Middle frontal gyrus (tissue), 1 donor: Measurements from ENCODE around the gene CDC6.

Experiments used
- DNase-seq: peaks from one replicate; pipeline ENCODE4 v3.0.0-alpha.2; 2015; ENCODE audit warnings: low spot score; ENCODE audit errors: extremely low spot score

The CDC6 gene

DNA sequence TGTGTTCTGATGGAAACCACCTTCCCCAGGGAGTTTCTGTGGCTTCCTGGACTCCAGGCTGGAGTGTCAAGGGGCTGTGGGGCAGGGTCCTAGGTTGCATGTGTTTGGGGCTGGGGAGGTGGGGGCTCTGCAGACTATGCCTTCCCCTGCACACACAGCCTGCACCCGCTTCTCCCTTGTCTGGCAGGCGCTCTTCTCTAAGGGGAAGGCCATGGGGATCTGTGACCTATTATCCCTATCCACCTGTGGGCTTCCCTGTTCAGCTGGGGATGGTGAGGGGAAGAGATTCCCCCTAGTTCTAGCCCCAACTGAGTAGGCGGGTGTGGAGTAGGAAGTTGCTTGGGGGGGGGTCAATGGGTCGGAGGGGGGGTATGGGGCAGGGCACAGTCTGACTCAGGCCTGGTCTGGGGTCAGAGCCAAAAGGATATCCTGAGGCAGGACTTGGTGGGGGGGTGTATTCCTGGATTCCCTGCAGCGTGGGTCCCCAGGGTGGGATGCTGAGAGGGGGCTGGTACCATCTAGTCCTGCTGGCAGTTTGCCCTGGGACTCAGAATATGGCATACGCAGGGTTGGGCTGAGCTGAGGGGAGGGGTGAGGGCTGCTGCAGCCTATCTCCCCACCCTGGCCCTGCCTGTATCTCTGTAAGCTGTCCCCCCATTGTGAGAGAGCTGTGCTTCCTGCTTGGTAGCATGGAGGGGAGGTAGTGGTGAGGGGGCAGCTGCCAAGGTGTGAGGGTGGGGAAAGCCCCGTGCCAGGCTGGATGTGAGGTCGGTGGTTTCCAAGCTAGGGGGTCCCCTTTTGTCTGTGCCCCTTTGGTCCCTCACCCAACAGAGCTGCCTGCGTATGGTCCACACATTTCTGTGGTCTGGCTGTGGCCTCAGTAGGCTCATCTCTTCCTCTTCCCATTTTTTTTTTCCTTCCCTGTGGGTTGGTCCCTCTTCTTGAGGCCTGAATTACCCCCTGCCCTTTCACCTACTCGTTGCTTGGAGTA lies 36.0 kb downstream of the CDC6 start:
- DNase-seq: no peak

DNA sequence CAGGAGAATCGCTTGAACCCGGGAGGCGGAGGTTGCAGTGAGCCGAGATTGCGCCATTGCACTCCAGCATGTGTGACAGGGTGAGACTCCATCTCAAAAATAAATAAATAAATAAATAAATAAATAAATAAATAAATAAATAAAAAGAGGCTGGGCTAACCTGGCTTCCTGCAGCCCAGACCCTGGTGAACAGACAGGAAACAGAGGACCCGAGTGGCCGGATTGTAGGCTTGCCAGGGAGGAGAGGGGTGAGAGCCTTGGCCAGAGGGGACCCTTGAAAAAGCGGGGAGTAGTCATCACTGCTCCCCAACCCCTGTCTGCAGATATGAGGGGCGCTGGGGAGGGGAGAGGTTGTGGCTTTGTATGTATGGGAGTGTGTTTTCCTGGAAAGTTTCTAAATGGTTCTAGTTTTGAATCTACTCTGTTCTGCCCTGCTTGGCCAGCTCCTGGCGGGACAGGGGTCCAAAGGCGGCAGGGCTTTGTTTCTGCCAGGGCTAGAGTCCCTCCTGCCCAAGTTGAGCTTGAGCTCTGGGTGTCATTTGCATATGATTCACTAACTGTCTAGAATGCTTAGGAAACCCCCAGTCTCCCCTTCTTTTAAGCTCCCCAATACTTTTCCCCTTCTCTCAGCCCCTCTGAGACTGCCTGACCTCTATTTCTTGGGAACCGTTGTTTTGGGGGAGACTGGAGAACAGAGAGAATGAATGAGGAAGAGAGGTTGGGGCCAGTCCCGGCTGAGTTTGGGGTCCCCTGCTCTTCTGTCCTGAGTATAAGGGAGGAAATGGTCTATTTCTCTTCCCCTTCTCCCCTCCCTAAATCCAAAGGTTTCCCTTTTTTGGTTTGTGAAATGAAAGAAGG lies 37.7 kb downstream of the CDC6 start:
- DNase-seq: no peak

DNA sequence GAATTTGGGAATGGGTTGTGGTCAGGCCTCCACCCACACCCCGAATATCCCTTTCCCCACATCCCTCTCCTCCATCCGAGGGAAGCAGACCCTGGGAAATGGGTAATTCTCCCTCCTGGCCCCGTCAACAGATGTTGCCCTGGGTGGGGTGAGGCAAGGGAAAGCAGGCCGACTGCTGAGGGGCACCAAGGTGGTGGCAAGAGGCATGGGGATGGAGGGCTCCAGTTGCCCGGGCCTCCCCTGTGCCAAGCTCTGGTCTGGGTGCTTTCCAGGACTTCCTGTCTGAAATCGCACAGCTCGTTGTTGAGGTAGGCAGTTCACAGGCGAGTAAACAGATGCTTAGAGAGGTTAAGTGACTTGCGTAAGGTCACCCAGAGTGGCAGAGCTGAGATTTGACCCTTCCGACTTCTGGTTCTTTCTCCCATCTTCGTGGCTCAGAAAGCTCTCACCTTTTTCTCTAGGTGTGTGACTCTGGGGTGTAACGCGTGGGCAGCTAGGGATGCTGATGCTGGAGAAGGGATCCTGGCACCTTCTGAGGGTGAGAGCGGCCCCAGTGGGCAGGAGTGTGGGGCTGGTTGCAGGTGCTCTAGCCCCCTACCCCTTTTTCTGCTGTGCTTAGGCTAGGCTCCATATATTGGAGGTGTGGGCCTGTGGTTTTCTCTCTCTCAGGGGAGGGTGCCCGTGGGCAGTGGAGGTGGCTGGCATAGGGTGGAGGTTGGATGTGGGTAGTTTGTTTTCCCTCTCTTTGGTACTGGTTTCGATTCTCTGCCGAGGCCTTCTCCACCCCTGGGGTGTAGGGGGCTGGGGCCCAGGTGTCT lies 38.5 kb downstream of the CDC6 start:
- DNase-seq: no peak

DNA sequence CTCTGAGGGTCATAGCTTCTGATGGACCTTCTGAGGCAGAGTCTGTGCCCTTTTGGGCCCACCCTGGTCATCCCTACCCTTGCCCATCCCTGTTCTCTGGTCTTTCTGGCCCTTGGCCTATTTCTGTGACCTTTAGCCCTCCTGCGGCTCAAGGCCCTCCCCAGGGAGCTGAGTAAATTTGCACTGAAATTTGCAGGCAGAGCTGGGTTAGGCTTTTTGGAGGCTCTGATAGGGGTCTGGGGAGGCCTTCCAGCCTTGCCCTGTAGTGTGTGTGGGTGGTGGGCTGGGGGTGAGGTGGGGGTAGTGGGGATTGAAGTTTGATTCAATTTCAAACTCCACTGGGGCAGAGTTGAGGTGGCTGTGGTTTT lies 39.1 kb downstream of the CDC6 start:
- DNase-seq: no peak

DNA sequence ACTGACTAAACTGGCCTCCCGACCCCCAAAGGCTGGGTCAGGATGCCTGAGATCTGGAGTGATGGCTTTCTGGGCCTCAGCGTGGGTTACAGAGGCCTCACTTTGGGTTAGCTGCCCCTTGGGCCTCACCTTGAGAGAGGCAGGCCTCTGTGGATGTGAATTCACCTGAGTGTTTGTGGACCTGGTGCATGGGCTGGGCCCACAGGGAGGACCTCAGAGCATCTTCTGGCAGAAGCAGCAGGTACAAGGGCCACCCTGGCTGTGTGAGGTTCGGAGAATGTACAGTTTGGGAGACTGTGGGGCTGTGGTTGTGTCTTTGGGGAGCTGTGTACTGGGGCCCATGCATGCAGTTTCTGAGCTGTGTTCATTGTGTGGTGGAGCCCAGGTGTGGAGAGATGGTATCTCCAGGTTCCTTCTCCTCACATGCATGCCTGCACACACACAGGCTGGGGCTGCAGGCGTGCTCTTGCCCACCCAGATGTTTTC lies 39.6 kb downstream of the CDC6 start:
- no peak for DNase-seq

DNA sequence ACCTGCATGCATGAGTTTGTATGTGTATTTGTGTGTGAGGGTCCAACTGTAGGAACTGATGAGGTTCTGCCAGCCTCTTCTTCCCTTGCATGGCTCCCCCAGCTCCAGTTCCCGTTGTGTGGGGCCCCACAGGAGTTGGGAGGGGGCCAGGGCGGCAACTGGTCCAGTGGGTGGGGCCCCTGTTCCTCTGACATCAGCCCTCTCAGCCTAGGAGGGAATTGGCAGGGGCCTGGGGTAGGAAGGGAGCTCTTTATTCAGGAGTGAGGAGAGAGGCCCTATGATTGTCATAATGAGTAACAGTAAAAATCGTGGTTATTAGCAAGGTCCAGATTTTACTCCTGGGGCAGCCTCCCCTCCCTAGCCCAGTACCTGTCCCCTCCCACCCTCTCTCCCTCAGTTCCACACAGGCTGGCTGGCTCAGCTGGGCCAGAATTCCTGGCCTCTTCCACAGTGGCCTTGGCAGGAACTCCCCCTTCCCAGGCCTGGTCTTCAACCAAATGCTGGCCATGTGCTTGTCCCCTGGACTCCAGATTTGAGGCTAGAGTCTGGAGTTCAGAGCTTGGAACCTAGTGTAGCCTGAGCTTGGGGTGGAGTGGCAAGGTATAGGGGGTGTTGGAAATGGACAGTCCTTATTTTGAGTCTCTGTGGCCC lies 40.2 kb downstream of the CDC6 start:
- no peak for DNase-seq

DNA sequence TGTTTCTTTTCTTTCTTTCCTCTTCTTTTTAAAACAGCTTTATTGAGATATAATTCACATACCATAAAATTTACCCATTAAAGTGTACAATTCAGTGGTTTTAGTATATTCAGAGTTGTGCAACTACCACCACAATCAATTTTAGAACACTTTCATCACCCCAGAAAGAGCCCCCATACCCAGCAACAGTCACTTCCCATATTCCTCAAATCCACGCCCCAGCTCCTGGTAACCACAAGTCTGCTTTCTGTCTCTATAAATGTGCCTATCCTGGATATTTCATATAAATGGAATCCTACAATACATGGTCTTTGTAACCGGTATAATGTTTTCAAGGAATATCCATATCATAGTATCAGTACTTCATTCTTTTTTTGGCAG lies 40.7 kb downstream of the CDC6 start:
- DNase-seq: no peak

DNA sequence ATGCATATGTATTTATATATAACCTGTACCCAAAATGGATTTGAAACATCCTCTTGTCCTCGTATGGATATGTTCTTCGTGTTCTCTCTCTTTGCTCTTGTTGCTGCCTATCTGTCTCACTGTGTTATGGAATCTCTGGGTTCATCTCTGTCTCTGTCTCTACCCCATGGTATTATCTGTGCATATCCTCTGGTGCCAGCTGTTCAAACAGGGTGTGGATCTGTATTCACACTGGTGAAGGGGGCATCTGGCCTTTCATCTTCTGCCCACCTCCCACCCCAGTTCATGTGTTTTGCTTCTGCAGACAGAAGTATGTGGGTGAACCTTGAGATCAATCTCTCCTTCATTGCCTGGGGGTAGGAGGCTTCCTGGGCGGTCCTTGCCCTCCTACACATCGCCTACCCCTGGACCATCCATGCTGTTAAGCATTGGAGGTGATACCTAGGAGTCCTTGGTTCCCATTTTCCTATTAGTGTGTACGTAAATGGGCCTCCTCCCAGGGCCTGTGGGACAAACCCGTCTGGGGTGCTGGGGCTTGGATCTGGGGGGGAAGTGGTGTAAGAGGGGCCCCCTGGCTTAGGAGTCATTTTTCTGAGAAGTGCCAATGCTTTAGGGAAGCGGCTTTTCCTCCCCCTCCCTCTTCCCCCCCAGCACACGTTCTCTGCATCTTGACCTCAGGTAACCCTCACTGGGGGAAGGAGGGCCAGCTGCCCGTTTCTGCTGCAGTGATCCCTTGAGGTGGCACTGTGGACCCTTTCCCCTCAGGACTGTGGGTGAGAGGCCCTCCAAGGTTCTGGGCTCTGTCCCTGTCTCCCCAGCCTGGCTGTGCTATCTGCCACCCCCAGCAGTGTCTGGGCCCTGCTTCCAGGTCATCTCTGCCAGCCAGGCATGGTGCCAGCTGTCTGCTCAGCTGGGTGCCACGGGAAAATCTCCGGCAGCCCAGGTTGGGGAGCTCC lies 42.4 kb downstream of the CDC6 start:
- no peak for DNase-seq

DNA sequence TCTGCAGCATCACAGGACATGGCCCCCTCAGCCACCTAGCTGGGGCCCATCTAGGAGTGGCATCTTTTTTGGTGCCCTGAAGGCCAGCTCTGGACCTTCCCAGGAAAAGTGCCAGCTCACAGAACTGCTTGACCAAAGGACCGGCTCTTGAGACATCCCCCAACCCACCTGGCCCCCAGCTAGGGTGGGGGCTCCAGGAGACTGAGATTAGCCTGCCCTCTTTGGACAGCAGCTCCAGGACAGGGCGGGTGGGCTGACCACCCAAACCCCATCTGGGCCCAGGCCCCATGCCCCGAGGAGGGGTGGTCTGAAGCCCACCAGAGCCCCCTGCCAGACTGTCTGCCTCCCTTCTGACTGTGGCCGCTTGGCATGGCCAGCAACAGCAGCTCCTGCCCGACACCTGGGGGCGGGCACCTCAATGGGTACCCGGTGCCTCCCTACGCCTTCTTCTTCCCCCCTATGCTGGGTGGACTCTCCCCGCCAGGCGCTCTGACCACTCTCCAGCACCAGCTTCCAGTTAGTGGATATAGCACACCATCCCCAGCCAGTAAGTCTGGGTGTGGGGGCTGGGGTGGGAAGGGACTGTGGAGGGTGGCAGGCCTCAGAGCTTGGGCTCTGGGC lies 43.3 kb downstream of the CDC6 start:
- no peak for DNase-seq

DNA sequence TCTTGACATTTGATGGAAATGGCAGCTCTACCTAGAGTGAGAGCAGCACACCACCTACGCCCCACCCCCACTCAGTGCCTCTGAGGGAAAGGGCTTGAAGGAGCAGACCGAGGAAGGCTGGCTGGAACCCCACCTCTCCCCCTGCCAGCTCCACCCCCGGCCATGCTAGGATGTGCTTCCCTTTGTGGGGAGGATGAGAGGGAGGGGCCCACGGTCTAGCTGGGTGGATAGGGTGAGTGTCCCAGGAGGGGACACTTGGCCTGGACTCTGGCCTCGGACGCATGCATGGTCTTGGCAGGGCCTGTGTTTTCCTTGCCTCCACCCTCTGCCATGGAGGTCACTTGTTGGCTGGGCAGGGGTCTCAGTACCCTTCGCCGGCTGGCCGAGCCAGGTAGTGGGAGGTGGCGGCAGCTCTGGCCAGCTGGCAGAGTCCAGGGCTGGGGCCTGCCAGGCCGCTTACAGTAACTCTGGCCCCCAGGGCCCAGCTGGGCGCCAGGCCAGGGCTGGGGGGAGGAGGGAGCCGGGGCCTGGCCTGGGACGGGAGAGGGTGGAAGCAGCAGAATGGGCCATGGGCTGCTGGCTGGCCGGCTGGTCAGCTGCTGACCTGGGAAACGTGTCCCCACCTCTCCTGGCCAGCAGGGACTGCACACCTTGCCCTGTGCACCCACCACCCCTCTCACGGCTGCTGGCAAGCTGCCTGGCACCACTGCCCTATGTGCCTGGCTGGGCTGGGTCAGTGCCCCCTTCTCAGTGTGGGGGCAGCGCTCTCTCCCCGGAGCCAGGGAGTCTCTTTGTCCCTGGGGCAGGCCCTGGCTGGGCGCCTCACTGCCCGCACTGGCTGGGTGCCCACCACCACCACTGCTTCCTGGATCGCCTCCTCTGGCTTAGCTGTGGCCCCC lies 44.3 kb downstream of the CDC6 start:
- no peak for DNase-seq

DNA sequence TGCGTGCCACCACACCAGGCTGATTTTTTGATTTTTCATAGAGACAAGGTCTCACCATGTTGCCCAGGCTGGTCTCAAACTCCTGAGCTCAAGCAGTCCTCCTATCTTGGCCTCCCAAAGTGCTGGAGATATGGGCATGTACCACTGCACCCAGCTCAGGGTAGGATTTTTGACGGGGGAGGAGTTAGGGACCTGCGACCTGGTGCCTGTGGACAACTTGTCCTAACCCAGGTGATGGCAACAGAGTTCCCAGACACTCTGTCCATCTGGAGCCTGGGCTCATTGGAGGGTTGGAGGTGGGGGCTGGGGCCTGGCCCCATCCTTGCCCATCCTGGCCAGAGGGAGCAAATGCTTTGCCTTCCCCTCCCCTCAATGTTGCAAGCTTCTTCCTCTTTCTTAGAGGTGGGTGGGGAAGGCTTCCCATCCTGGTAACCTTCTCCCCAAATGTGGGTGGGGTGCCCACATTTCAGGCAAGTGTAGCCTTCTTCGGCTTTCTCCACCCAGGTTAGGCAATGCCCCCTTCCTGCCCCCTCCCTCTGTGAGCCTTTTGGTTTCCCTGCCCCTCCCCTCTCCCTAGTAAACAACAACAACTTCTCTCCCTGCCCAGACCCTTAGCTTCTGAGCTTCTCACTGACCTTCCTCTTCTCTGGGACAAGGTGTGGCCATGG lies 46.2 kb downstream of the CDC6 start:
- no peak for DNase-seq

DNA sequence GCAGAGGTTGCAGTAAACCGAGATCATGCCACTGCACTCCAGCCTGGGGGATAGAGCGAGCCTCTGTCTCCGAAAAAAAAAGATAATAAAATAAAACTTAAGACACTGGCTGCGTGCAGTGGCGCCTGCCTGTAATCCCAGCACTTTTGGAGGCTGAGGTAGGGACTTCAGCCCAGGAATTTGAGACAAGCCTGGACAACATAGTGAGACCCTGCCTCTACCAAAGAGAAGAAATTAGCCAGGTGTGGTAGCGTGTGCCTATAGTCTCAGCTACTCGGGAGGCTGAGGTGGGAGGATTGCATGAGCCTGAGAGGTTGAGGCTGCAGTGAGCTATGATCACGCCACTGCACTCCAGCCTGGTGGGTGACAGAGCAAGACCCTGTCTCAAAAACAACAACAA lies 47.9 kb downstream of the CDC6 start:
- no peak for DNase-seq

DNA sequence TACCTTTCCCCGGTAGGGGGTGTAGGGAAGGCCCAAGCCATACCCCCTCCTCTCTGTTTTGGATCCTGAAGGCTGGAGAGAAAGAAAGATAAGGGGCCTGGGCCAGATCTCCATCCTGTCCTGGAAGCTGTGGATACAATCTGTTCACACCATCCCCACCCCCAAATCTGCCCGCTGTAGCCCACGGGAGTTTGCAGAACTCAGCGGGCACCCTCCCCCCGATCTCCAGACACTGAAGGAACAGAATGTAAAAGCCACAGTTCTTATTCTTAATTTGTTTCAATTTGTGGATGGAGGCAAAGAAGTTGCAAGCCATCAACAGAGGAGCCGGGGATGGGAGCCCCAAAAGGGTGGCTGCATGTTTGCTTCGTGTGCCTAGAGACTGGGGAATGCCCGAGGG lies 49.7 kb downstream of the CDC6 start:
- no peak for DNase-seq

DNA sequence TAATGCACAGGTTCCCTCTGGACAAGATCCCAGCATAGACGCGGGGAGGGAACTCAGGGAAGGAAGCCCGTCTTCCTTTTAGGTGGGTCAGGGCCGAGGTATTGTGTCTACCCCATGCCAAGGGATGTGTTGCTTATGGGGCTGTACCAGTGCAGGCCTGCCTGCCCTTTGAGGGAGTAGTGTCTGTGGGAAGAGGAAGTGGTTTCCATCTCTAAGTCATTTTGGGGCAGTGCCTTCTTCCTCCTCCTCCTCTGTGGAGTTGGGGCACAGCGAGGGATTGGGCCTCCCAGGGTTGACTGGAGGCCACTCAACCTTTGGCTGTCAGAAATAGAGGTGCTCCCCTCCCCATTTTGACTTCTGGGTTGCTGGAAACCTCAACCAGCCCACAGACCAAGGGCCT lies 50.4 kb downstream of the CDC6 start:
- DNase-seq: no peak

DNA sequence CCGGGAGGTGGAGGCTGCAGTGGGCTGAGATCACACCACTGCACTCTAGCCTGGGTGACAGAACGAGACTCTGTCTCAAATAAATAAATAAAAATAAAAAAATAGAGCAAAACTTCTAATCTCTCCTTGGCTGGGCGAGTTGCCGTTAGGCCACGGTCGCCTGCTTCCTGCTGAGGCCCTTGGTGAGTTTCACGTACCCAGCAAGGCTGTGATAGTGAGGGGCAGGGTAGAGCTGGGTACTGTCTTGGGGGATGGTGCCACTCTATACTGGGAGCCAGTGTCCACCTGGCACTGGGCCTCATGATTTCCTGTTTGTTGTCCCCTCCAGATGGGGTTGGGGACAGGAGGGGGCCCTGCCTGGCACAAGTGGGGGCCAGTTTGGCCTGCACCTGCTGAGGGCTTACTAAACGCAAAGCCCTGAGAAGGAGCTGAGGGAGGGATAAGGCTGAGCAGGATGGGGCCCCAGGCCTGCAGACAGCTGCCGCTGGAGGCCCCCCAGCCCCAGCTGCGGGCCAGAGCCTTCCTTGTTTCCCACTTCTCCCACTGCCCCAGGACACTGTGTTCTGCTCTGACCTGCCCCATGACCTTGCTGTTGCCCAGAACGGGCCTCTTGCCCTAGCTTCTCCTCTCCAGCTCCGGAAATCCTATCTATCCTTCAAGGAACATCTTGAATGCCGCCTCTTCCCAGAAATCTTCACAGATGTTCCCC lies 51.4 kb downstream of the CDC6 start:
- DNase-seq: no peak

DNA sequence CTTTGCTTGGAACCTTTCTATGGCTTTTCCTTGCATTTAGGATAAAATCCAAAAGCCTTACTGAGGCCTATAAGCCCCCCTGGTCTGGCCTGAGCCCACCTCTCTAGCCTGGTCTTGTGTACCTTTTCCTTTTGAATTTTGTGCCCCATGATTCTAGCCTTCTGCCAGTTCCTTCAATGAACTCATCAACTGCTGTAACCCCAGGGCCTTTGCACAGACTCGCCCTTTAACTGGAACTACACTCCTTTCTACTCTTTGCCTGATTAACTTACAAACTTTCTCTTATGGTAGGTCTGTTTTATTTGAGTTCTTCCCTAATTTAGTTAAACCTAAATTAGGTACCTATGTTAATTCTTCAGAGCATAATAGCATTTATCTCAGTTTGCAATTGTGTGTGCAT lies 52.6 kb downstream of the CDC6 start:
- DNase-seq: no peak
